HG03521 (cell line): Measurements from ENCODE around the gene DIAPH1.

Experiments used
- ATAC-seq: cut with Tn5 transposase; IDR thresholded peaks from one replicate; pipeline ENCODE4 v1.9.1; 2021; ENCODE audit warnings: mild to moderate bottlenecking, moderate library complexity; ENCODE audit not compliant: unreplicated experiment

The DIAPH1 gene

DNA sequence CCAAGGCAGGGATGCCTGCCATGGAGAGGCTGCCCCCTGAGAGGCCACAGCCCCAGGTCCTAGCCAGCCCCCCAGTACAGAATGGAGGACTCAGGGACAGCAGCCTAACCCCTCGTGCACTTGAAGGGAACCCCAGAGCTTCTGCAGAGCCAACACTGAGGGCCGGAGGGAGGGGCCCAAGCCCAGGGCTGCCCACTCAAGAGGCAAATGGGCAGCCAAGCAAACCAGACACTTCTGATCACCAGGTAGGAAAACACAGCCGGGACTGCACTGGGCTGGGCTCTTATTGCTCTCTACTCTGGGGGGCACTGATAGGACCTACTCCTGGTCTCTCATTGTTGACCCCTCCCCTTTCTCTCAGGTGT, 21.2 kb upstream of the DIAPH1 start:
- ATAC-seq, result no peak

DNA sequence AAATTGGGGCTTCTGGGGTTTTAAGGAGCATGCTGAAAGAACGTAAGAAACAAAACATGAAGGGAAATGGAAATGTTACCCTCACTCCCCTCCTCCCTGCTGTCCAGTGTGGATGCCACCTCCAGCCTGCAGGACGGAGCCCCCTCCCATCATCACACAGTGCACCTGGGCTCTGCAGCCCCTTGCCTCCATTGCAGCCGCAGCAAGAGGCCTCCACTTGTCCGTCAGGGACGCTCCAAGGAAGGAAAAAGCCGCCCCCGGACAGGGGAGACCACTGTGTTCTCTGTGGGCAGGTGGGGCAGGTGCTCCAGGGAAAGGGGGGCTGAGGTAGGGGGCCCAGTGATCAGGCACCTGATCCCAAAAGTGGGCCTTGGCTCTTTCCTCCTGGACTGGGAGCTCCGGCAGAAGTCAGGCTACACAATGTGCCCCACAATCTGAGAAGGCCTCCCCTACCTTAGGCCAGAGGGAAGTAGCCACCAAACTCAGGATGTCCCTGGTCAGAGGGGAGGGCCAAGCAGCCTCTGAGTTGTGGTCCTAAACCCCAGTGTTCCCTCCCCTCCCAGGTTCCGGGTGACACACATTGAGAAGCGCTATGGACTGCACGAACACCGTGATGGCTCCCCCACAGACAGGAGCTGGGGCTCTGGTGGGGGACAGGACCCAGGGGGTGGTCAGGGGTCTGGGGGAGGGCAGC, 20.7 kb upstream of the DIAPH1 start:
- no peak for ATAC-seq

DNA sequence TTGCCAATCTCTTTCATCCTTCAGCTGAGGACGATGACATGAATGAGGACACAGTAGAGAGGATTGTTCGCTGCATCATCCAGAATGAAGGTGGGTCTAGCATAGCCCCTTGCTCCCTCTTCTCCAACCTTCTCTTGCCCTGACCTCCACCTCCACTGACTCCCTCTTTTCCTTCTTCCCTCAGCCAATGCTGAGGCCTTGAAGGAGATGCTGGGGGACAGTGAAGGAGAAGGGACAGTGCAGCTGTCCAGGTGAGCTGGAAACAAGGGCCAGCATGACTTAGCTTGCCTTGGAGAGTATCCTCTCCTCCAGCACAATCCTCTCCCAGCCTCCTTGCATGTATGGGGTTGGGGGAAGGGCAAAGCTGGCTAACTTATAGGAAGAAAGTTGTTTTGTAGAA, 20.0 kb upstream of the DIAPH1 start:
- ATAC-seq, result no peak

DNA sequence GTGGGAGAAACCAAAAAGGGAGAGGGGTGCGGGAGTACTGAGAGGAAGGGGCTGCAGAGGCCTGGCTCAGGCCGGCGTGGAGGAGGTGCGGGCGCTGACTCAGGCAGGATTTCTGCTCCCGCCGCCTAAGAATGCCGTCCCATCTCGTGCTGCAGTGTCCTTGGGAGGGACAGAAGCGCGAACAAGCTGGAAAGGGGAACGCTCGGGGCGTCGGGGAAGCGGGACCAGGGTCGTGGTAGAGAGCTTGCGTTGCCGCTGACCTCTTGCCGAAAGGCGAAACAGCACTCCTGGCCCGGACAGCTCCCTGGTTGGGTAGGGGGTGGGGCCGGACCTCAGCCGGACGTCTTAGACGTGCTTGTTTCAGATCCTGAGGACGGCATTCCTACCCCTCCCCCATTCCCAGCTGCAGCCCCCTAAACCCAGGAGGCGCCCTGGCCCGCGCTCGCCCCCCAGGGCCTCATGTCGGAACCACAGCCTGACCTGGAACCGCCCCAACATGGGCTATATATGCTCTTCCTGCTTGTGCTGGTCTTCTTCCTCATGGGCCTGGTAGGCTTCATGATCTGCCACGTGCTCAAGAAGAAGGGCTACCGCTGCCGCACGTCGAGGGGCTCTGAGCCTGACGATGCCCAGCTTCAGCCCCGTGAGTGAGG, 19.1 kb upstream of the DIAPH1 start:
- ATAC-seq, result peak; percentile 30

DNA sequence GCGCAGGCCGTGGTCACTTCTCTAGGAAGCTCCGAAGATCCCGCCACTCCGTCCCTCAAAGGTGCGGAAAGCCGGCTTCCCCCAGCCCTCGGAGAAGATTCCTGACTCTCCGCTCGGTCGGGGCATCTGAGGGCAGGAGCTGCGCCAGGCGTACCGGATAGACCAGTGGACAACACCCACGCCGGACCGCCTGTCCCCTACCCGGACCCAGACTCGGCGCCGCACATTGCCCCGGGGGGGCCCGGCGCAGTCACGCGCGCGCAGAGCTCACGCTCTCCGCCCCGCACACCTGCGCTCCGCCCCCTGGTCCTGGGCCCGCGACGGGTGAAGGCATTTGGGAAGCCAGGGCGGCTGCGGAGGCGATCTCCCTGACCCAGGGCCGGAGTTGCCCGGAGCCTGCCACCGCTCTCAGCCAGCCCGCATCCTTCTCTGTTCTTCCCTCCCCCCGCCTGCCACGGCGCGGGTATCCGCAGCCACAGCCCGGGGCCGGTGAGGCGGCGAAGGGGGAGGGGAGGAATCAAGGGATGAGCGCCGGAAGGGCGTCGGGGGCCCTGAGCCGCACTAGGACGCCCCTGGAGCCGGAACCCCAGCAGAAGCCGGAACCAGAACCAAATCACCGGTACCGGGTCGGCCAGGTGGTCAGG, 18.4 kb upstream of the DIAPH1 start:
- peak; percentile 21 for ATAC-seq

DNA sequence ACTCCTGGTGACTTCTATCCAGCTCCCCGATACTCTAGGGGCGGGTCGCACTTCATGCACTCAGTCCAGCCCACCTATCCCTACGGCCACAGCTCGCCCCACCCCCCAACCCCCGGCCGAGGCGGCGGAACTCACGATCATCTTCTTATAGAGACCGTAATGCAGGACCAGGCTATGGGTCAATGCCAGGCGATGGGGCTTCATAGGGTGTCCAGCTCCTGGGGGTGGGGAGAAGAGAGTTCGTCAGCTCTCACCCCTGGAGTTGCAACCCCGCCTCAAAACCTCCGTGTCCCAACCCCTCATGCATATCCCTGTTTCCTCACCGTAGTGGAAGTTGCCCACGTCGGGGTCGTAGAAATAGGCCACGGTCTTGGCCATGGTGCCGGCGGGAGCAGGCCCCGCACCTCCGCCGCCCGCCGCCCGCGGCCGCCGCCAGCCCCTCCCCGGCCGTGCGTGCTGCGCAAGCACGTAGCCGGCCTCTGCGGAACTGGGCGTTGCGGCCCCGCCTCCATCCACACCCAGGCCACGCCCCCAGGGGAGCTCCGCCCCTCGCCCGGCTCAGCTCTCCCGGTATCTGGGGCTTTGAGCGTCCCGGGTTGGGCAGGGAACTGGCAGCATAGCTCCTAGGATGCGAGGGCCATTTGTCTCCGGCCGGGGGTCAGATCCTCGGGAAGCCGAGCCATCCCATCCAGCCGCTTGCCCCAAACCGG, 17.8 kb upstream of the DIAPH1 start, which contains the start of the genes HDAC3 and RELL2:
TSS of gene HDAC3 (minus strand) at position 437 of the 710 bp plus-strand sequence. CDS start at position 378, 59 bp downstream.
TSS of gene RELL2 (plus strand) at position 585 of the 710 bp plus-strand sequence. CDS start 1,229 bp downstream, outside the sequence.
- ATAC-seq, result peak; percentile 82

DNA sequence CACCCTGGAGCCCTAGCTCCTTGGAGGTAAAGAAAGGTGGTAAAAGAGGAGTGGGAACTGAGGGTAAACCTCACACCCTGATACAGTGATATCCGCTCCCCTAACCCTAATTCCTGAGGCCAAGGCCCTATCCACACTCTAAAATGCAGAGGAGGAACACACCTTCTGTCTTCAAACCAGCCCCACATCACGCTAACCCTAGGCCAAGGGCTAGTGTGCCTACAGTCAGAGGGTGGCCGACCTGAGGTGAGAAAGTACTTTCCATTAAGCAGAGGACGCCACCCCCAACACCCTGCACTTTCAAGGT, 17.3 kb upstream of the DIAPH1 start:
- ATAC-seq, result no peak

DNA sequence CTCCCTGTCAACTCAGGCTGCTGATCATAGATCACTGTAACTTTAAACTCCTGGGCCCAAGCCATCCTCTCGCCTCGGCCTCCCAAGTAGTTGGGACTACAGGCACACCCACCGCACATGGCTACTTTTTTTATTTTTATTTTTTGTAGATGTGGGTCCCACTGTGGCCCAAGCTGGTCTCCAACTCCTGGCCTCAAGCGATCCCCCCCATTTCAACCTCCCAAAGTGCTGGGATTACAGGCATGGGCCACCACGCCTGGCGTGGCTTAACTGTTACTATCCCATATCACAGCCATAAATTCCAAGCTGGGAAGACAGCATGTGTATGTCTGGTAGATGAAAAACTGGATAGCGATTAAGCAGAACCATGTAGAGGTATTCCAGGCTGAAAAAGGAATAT, 16.8 kb upstream of the DIAPH1 start:
- no peak for ATAC-seq

DNA sequence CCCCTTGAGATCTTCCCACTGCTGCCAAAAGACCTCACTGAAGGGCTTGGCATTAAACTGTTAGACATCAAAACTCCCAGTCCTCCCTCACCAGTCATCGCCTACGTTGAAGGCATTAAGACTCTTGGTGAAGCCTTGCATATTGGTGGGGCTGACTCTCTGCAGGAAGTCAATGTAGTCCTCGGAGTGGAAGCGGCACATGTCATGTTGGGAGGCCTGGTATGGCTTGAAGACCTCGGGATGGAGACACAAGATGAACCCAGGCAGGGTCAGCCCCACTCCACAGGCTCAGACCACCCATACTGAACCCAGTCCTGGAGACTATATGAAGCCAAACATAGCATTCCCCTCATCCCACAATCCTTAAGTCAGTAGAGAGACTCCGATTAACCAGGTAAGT, 15.9 kb upstream of the DIAPH1 start:
- ATAC-seq, result no peak

DNA sequence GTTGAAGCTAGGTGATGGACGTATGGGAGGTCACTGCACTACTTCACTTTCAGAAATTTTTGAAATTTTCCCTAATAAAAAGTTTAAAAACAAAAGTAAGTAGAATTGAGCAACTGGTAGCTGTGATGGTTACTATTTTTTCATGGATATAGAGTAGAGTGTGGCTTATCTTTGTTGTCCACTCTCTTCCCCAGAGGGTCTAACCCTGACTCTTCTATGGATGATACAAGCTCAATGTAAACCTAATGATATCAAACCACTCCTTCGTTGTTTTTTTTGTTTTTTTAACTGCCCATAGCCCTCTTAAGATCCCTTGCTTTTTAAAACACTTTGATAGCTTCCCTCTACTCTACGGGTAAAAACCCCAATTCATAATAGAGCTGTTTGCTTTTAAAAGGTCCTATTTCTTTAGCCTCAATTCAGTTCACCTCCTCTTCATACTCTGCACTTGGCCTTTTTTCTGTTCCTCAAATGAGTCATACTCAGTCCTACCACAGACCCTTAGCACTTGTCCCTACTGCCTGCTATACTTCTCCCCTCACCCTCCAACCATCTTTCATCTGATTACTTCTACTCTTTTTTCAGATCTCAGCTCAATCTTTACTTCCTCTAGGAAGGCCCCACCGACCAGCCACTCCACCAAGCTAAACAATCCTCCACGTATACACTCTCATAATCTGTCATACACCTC, 15.2 kb upstream of the DIAPH1 start:
- ATAC-seq, result peak; percentile 47

DNA sequence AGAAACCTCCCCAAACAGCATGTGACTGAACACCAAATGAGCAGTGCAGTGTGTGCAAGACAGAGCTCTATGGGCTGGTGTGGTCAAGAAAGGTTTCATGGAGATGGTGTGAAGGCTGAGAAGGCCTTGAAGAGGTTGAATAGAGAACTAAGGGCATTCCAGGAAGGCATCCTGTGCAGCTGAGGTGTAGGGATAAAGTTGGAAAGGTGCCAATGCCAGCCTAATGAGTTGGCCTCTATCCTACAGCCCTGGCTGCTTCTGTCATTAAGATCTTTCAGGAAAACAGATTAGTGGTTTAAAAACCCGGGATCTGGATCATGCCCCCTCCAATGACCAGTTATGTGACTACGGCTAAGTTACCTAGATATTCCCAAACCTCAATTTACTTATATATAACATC, 13.8 kb upstream of the DIAPH1 start:
- ATAC-seq, result no peak

DNA sequence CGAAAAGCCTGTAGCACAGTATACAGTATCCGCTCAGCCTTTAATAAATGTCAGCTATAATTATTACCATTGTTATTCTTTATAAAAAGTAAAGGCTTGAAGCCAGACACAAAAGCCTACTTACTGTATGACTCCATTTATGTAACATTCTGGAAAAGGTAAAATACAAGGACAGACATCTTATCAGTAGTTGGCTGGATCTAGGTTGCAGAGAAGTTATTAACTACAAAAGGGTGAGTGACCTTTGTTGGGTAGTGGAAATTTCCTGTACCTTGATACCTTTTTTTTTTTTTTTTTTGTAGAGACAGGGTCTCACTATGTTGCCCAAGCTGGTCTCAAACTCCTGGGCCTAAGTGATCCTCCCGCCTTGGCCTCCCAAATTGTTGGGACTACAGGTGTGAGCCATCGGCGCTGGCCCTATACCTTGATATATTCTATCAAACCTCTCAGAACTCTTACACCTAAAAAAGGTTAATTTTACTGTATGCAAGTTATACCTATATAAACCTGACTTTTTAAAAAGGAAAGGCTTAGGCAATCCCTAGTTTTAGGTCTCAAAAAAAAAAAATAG, 11.9 kb upstream of the DIAPH1 start:
- ATAC-seq, result no peak

DNA sequence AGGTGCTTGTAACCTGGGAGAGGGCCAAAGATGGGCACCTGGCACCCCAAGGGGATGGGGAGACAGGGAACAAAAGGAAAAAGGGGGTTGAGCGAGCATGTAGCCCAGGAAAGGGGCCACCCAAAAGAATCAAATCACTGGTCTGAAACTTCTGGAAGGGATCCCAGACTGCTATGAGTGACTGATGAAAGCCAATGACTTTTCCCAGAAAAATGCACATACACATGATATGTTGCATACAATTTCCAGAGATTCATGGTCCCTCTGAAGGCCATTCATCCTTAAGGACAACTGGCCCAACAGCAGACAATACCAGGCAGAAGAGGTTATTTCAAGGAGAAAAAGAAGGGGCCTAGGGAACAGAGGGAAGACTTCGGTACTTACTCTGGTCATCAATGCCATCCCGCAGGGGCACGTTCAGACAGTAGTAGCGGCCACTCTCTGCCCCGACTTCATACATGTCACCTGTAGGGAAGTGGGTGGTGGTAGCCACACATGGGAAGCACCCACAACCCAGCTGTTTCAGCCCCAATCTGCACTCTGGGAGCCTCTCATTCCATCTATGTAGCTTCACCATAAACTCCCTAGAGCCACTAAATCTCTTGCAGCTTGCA, 9.5 kb upstream of the DIAPH1 start:
- ATAC-seq, result no peak

DNA sequence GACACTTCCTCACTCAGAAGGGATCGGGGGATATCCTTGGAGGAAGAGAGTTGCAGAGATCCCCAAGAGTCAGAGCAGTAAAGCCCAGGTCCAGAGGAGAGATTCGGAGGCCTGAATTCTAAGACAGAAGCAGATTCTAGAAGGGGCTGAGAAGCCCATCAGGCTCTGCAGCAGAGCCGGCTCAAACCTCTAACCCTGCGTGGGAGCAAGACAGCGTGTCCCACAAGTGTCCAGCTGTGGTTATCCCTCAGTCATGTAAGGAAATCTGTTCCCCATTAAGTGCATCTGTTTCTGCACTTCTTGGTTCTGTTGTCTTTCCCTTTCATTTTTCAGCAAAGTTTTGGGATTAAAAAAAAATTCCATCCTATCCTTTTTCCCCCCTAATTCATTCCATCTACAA, 4.8 kb upstream of the DIAPH1 start:
- no peak for ATAC-seq

DNA sequence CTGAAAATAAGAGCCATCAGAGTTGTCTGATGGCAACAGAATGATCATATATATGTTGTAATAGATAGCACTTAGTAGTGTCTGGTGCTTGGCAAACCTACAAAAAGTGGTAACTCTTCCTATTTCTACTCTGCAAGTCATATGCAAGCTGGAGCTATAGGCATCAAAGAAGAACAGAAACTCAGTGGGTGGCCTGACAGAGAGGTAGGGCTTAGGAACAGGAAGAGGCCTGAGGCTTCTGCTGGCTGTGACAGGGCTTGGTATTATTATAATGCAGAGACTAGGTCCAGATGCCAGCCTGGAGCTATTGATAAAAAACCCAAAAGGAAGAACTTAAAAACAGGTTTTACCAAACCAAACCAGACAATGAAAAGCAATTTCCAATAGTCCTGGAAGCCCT, 4.4 kb upstream of the DIAPH1 start:
- ATAC-seq, result peak; percentile 35

DNA sequence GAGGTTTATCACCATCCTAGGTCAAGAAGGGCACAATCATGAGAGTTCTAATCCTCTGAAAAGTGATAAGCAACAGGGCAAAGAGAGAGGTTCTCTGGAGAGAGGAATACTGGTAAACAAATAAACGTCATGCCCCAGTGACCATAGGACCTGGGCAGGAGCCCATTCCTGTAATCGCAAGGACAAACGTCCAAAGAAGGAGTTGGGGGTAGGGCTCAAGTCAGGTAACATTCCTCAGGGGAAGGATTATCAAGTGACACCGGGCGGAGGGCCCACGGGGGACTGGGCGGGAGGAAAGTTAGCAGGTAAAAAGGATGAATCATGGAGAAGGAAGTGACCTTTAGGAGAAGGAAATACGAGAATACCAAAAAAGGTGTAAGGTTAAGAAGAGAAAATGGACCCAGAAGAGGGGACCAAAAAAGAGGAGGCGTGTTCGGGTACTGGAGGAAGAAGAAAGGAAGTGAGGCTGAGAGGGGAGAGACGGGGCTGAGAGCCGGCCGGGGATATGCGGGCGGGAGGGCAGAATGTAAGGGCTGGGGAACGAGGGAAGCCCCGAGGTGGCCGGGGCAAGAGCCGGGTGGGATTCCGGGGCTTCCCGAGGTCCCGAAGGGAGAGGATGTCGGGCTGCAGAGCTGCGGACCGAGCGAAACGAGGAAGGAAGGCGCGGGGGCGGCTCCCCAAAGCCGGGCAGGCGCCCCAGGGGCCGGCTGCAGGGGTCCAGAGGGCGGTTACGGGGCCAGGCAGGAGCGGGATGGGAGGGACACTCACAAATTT, 583 bp downstream of the DIAPH1 start:
- peak; percentile 30 for ATAC-seq

DNA sequence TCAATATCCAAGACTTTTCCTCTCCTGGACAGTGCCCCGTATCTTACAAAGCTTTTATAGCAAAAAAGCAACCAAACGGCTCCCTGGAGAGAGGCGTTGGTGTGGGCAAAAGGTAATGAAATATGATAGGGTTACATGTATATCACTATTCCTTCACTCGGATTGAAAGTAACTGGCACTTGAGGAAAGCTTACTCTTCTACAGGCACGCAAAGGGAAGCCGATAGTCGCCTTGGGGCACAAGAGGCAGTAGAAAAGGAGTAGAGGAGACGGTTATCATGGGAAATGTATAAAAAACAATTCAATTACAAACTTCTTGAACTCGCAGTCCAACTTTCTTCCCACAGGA, 1.1 kb downstream of the DIAPH1 start:
- ATAC-seq, result no peak

DNA sequence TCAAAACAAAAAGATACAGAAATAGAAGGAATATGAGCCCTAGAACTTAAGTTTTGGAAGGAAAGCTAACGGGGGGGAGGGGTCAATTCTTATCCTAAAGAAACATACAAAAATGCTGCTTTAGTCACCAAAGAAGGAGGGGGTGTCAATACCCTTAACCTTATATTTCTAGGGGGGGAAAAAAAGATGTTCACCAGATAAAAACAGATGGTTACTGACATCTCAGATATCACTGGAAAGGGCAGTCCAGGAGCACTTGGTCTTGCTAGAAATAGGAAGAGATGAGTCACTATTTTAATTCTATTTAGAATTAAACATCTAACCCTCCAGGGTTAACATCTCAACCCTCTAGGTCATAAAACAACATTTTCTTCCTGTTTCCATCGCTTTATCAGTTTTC, 1.7 kb downstream of the DIAPH1 start:
- ATAC-seq, result no peak

DNA sequence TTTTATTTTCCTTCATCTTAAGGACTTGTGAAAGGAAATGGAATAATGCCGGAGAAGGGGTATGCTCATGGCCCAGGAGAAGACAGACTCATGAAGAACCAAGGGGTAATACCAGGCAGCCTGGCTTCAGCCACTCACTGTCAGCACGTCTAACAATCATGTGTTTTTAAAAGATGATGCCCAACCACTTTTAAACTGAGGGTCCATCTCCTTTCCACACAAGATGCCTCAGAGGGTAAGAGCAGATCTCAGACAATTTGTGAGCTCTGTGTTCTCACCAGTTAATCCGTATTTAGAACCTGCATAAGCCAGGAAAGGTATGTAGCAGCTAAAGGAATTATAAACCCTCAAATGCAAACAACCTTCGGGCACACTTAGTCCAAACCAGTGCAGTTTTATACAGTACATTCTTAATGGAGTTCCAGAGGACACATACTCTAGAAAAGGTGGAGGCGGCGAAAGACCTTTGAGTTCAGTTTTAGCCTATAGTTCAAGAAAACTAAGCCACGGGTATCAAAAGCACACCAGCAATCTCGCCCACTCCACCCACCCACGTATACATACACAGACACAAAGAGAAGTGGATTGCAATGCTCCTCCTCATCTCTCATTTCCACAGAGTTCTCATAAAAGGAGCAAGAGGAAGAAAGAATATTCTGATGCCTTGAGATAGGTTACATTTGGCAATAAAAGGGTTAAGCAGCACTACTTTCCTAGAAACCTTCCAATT, 2.6 kb downstream of the DIAPH1 start:
- no peak for ATAC-seq
